GM06990 (cell line): ENCODE data around the gene ADAMTSL1.

Source experiments
- DNase-seq: peaks from one replicate; pipeline ENCODE4 v3.0.0-alpha.2; 2011; ENCODE audit not compliant: insufficient read length; ENCODE audit errors: extremely low read depth
- H3K27me3 ChIP-seq: replicated peaks from 2 replicates; pipeline ENCODE4 v1.6.0; 2011; ENCODE audit warnings: low read length; ENCODE audit not compliant: control insufficient read depth, insufficient read depth
- H3K36me3 ChIP-seq: 2 replicates; pipeline ENCODE4 v1.5.1; 2011; ENCODE audit warnings: low read length; ENCODE audit not compliant: control insufficient read depth, insufficient read depth
- H3K4me3 ChIP-seq: replicated peaks from 2 replicates; pipeline ENCODE4 v1.5.1; 2011; ENCODE audit warnings: low read depth, mild to moderate bottlenecking, control low read depth, low read length
- TF ChIP-seq, protein P1 (sequence below): IDR thresholded peaks from 2 replicates; pipeline ENCODE4 v1.5.1; 2011; ENCODE audit warnings: low read length, control low read depth, mild to moderate bottlenecking, inconsistent platforms; ENCODE audit not compliant: insufficient read depth, poor library complexity, severe bottlenecking

Gene ADAMTSL1

DNA sequence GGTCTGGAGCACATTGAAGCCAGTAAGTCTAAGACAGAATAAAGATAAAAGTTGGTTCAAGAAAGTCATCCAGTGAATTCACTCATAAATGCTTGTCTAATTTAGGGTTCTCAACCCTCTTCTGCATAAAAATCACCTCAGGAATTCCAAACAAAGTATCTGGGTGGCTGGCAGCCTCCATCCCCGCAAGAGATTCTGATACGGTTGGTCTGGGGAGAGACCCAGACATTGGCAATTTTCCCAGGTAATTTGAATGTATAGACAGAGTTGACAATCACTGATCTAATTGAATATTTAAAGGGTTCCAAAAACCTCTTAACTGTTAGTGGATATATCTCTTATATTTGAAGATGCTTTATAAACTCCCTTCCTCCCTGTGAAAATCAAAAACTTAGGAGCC, 14.9 kb downstream of the ADAMTSL1 start:
- H3K27me3 ChIP-seq, result no peaks in the 10 kb centered on the region; the same call in 1 of the 2 replicates
- H3K4me3 ChIP-seq, result no peak overlapping the region
- no peaks in the 10 kb centered on the region for H3K36me3 ChIP-seq
- no peak for DNase-seq
- TF ChIP-seq, protein P1, sequence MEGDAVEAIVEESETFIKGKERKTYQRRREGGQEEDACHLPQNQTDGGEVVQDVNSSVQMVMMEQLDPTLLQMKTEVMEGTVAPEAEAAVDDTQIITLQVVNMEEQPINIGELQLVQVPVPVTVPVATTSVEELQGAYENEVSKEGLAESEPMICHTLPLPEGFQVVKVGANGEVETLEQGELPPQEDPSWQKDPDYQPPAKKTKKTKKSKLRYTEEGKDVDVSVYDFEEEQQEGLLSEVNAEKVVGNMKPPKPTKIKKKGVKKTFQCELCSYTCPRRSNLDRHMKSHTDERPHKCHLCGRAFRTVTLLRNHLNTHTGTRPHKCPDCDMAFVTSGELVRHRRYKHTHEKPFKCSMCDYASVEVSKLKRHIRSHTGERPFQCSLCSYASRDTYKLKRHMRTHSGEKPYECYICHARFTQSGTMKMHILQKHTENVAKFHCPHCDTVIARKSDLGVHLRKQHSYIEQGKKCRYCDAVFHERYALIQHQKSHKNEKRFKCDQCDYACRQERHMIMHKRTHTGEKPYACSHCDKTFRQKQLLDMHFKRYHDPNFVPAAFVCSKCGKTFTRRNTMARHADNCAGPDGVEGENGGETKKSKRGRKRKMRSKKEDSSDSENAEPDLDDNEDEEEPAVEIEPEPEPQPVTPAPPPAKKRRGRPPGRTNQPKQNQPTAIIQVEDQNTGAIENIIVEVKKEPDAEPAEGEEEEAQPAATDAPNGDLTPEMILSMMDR, result no peak

DNA sequence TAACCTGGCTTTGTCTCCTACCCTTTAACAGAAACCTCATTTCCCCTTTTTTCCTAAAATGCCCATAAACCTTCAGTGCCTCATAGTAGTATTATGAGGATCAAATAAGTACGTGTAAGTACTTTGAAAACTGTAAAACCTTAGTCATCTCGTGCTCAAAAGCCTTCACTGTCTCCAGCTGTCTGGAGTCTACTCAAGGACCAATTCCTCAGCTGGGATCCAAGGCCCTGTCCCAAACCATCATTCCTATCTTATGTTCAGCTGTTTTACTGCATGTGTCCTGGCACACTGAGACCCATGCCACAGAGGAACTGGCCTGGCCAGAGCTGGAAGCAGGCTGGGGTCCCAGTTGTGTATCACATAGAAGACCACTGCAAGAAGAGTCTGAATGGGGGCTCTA, 15.9 kb downstream of the ADAMTSL1 start:
- no peak for DNase-seq
- TF ChIP-seq, protein P1, result no peak
- Histone ChIP-seq H3K27me3 (no peaks in the 10 kb centered on the region; the same call in 1 of the 2 replicates), H3K4me3 (no peak overlapping the region), H3K36me3 (no peaks in the 10 kb centered on the region)

DNA sequence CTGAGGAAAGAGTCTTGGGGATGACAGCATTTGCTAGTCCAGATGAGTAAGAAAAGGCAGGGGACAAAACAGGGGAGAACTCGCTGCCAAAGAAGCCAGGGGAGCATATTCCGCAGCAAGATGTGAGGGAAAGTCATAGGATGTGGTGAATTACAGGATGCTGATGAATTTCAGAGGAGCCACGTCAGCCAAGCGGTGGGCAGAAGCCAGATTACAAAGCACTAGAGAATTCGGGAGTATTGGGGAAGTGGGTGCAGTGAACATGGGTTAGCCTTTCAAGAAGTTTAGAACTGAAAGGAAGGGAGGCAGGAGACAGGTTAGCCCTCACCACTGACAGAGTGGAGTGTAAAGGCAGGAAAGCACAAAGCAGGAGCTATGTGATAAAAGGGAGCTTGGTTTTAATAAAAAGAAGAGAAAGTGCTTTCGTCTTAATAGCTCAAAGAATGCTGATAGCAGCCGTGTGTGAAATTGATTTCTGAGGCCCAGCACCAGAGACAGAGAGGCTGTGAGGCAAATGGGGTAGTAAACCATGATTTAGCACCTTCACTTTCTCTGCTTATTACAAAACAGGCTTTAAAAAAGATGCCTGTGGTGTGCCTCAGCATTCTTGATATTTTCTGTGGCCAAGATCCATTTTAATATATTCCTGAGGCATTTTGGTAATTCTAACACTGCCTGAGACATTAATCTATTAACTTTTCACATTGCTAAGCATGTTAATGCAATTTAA, 16.9 kb downstream of the ADAMTSL1 start:
- no peak overlapping the region for H3K4me3 ChIP-seq
- no peaks in the 10 kb centered on the region for H3K36me3 ChIP-seq
- TF ChIP-seq, protein P1, result no peak
- no peaks in the 10 kb centered on the region; the same call in 1 of the 2 replicates for H3K27me3 ChIP-seq
- no peak for DNase-seq

DNA sequence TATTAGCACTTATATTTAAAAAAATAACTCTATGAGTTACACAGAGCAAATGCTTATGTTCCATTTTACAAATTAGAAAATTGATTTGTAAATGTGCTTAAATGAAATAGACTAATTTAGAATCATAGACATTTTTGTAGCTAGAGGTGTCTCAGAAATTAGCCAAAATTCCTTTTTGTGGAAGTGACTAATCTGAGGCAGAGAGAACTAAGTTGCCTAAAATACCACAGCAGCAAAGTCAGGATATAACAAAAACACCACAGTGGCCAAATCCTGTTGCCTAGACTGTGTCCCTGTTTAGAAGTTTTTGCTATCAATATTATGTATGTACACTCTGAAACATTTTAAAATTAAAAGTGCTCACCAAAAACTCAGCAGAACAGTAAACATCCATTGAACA, 18.7 kb downstream of the ADAMTSL1 start:
- DNase-seq, result no peak
- TF ChIP-seq, protein P1, result no peak
- Histone ChIP-seq H3K36me3 (no peaks in the 10 kb centered on the region), H3K27me3 (no peaks in the 10 kb centered on the region; the same call in 1 of the 2 replicates), H3K4me3 (no peak overlapping the region)

DNA sequence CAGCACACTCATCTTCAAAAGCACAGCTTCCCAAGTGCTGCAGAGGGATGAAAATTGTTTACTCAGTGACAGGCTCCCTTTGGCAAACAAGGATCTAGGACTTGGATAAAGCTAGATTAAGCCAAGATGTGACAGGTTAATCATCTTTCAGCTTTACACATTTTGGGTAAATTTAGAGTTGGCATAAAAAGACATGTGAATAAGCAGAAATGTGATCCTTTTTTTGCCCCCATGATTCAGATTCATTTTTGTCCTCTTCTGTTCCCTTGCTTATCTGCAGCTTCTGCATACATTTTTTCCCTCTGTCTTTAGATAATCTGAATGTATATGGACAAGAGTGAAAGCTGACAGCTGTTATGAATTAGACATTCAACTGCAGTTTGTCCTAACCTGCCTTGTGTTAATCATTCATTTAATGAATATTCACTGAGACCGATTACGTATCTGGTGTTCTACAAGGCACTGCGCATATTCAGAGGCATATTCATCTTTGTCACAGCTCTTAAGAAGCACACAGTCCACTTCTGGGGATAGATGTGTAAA, 19.6 kb downstream of the ADAMTSL1 start:
- Histone ChIP-seq H3K4me3 (no peak overlapping the region), H3K36me3 (no peaks in the 10 kb centered on the region), H3K27me3 (no peaks in the 10 kb centered on the region; the same call in 1 of the 2 replicates)
- TF ChIP-seq, protein P1, result no peak
- DNase-seq, result no peak
